22Rv1 (cell line): ENCODE results near the gene PPM1B.

ENCODE experiments used
- CTCF ChIP-seq: fragments of 450-650 bp; IDR thresholded peaks from 2 replicates; pipeline ENCODE4 v1.5.1; 2017; ENCODE audit warnings: mild to moderate bottlenecking
- ZFX ChIP-seq: fragments of 450-650 bp; IDR thresholded peaks from 2 replicates; pipeline ENCODE4 v1.6.1; 2017; ENCODE audit warnings: antibody characterized with exemption, borderline replicate concordance

DNA sequence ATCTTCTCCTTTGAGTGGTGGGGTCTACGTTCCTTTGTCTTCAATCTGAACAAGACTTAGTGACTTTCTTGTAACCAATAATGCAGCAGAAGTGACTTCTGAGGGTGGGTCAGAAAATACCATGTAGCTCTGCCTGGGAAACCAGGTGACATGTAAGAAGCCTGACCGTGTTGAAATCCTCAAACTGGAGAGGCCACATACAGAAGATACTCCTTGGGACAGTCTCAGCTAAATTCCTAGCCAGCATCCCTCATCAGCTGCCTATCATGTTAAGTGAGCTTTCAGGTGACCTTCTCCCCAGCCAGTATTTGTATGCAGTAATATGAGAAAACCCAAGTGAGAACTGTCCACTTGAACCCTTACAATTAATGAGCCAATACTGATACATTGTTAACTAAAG lies 27.0 kb downstream of the PPM1B start:
- TF ChIP-seq CTCF (no peak), ZFX (no peak)
